ENCODE data around the gene NHERF2. TPM values are rescaled to one million over a fixed set of nuclear protein-coding genes. Genes with fewer than 3 reads are reported as not detected.

Gene NHERF2
- total RNA-seq: 10 to 100 TPM; 66.0 to 84.1 TPM

GRCh38 chr16:2026461-2027023, at the start of gene NHERF2:
Gene NHERF2, plus strand, starts transcription at chr16:2026902. Its CDS starts 104 bp downstream, at chr16:2027006.
- no peak for DNase-seq (ENCODE audit: low spot score)
- H3K4me1 ChIP-seq (ENCODE audit: control insufficient read depth in 1 of 2, low read depth in 2 of 2): peaks cover 14 to 51% of the 10 kb centered on the region in 2 donors
- no peak for ATAC-seq (ENCODE audit: insufficient number of reproducible peaks, low FRiP score, low read depth)
- peaks cover 3% of the 10 kb centered on the region for H3K36me3 ChIP-seq
- H3K9me3 ChIP-seq: no peaks in the 10 kb centered on the region
- no peak for TF ChIP-seq CTCF (IDR thresholded peaks at IDR 0.05)
- peak within 1 kb of the TSS in 1 of 2 donors; percentile 69 for H3K27ac ChIP-seq
- H3K27me3 ChIP-seq (replicated peaks; ENCODE audit: insufficient read depth): no peaks in the 10 kb centered on the region
- peak within 1 kb of the TSS; percentile 90 for H3K4me3 ChIP-seq

GRCh38 chr16:1976951-1977874, 49.5 kb upstream of the NHERF2 start:
- no peaks in the 10 kb centered on the region for H3K27me3 ChIP-seq (replicated peaks; ENCODE audit: insufficient read depth)
- DNase-seq (ENCODE audit: low spot score) (no peak), ATAC-seq (ENCODE audit: insufficient number of reproducible peaks, low FRiP score, low read depth) (no peak)
- no peaks in the 10 kb centered on the region for H3K9me3 ChIP-seq
- H3K4me3 ChIP-seq: no peak overlapping the region
- H3K27ac ChIP-seq: no peak overlapping the region
- TF ChIP-seq CTCF (IDR thresholded peaks at IDR 0.05): no peak
- peaks cover 46% of the 10 kb centered on the region for H3K36me3 ChIP-seq
- peaks cover 7 to 13% of the 10 kb centered on the region in 2 donors for H3K4me1 ChIP-seq (ENCODE audit: control insufficient read depth in 1 of 2, low read depth in 2 of 2)

GRCh38 chr16:1977875-1978268, 48.8 kb upstream of the NHERF2 start:
- peaks cover 46% of the 10 kb centered on the region for H3K36me3 ChIP-seq
- peaks cover 2 to 7% of the 10 kb centered on the region in 2 donors for H3K4me1 ChIP-seq (ENCODE audit: control insufficient read depth in 1 of 2, low read depth in 2 of 2)
- ATAC-seq (ENCODE audit: insufficient number of reproducible peaks, low FRiP score, low read depth) (no peak), DNase-seq (ENCODE audit: low spot score) (no peak)
- H3K4me3 ChIP-seq: no peak overlapping the region
- no peak for TF ChIP-seq CTCF (IDR thresholded peaks at IDR 0.05)
- no peak overlapping the region for H3K27ac ChIP-seq
- no peaks in the 10 kb centered on the region for H3K27me3 ChIP-seq (replicated peaks; ENCODE audit: insufficient read depth)
- H3K9me3 ChIP-seq: no peaks in the 10 kb centered on the region

DNA sequence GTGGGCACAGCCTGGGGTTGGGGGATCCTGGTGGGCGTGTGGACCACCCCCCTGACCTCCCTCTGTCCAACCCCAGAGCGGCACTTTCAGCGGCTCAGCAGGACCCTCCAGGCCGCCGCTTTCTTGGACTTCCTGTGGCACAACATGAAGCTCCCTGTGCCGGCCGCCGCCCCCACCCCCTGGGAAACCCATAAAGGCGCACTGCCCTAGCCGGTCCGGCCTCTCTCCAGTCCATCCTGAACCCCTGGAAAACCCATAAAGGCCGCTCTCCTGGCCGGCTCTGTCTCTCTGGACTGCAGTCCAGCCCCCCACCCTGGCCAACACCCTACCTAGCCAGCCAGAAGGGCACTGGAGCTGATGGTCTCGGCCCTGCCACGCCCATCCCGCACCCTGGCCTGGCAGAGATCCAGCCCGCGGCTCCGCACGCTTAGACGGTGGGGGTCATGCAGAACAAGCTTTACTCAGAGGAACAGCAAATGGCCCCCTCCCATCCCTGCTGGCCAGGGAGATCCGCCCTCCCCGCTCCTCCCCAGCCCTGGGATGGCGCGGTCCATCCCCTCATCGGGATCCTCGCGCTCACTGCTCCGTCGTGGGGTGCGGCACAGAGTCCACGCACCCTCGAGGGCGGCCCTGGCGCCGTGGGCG, 48.1 kb upstream of the NHERF2 start:
- DNase-seq (ENCODE audit: low spot score) (no peak), ATAC-seq (ENCODE audit: insufficient number of reproducible peaks, low FRiP score, low read depth) (no peak)
- Histone ChIP-seq H3K9me3 (no peaks in the 10 kb centered on the region), H3K36me3 (peaks cover 46% of the 10 kb centered on the region), H3K27ac (no peak overlapping the region), H3K4me1 (ENCODE audit: control insufficient read depth in 1 of 2, low read depth in 2 of 2) (peaks cover 0 to 6% of the 10 kb centered on the region in 2 donors), H3K27me3 (replicated peaks; ENCODE audit: insufficient read depth) (no peaks in the 10 kb centered on the region), H3K4me3 (no peak overlapping the region)
- no peak for TF ChIP-seq CTCF (IDR thresholded peaks at IDR 0.05)
